Smooth muscle cell (in vitro differentiated cells): ENCODE data around the gene CD79B. TPM values are rescaled to one million over a fixed set of nuclear protein-coding genes. Genes with fewer than 3 reads are reported as not detected.
"Not testable (repeated sequence)": the region's sequence is repeated elsewhere in the genome, so short reads cannot be mapped to it uniquely, and the experiment has no call there.

Source experiments
- DNase-seq: peaks from one replicate; lab custom pipeline; 2025; ENCODE audit not compliant: unreplicated experiment; lab: John Stamatoyannopoulos, UW
- H2AFZ ChIP-seq: fragments of 200-600 bp; sonication (generic); 2 replicates; pipeline ENCODE4 v1.6.0; 2016; ENCODE audit warnings: antibody characterized with exemption, low read depth, mild to moderate bottlenecking
- H3F3A ChIP-seq: fragments of 200-600 bp; sonication (generic); 2 replicates; pipeline ENCODE4 v1.6.0; 2017; ENCODE audit warnings: antibody characterized with exemption, low read depth
- H3K27ac ChIP-seq: fragments of 200-600 bp; sonication (generic); 2 replicates; pipeline ENCODE4 v1.5.1; 2016; ENCODE audit warnings: low read depth, mild to moderate bottlenecking
- H3K27me3 ChIP-seq: fragments of 200-600 bp; sonication (generic); 2 replicates; pipeline ENCODE4 v1.6.1; 2016; ENCODE audit warnings: low read depth, mild to moderate bottlenecking
- H3K36me3 ChIP-seq: fragments of 200-600 bp; sonication (generic); 2 replicates; pipeline ENCODE4 v1.5.1; 2016; ENCODE audit warnings: low read depth
- H3K4me1 ChIP-seq: fragments of 200-600 bp; sonication (generic); 2 replicates; pipeline ENCODE4 v1.5.1; 2016; ENCODE audit warnings: low read depth
- H3K4me2 ChIP-seq: fragments of 200-600 bp; sonication (generic); 2 replicates; pipeline ENCODE4 v1.6.0; 2016; ENCODE audit warnings: mild to moderate bottlenecking
- H3K4me3 ChIP-seq: fragments of 200-600 bp; sonication (generic); 2 replicates; pipeline ENCODE4 v1.5.1; 2016; ENCODE audit warnings: mild to moderate bottlenecking
- H3K79me2 ChIP-seq: fragments of 200-600 bp; sonication (generic); 2 replicates; pipeline ENCODE4 v1.6.0; 2016; ENCODE audit warnings: low read depth, mild to moderate bottlenecking
- H3K9ac ChIP-seq: fragments of 200-600 bp; sonication (generic); 2 replicates; pipeline ENCODE4 v1.6.0; 2016; ENCODE audit warnings: low read depth
- H3K9me3 ChIP-seq: fragments of 200-600 bp; sonication (generic); replicated peaks from 2 replicates; pipeline ENCODE4 v1.5.1; 2016; ENCODE audit warnings: low read depth
- H4K20me1 ChIP-seq: fragments of 200-600 bp; sonication (generic); 2 replicates; pipeline ENCODE4 v1.6.0; 2016; ENCODE audit warnings: low read depth
- CTCF ChIP-seq: fragments of 200-600 bp; sonication (generic); IDR thresholded peaks from 2 replicates; pipeline ENCODE4 v1.5.1; 2017; ENCODE audit warnings: borderline replicate concordance, mild to moderate bottlenecking, antibody characterized with exemption; ENCODE audit not compliant: insufficient read depth, poor library complexity, severe bottlenecking
- WGBS: methylation state at CpG from one replicate; pipeline ENCODE4 v1.1.7; 2016; ENCODE audit warnings: low lambda C conversion rate; 5-methylcytosine and 5-hydroxymethylcytosine counted together
- polyA plus RNA-seq: library from polyadenylated mRNA; unstranded; fragments of >200 nt; fragmentation: Nextera tagmentation; extraction: Ambion mirVana; gene quantifications from 2 replicates; pipeline ENCODE4 v1.2.1, GENCODE V29; 2016
- total RNA-seq: library from RNA; depleted of rRNA; stranded (reverse); fragments of >200 nt; gene quantifications from 2 replicates; pipeline ENCODE4 v1.2.3, GENCODE V29; 2014

CD79B gene
- total and polyA plus RNA-seq, 2 experiments from 2014 or later: not detected

- no peak for TF ChIP-seq CTCF
- no peak overlapping the region for H2AFZ ChIP-seq
- H3K27ac ChIP-seq: no peak overlapping the region
- 78% methylated on average over 8 of the region's 8 CpGs for WGBS
- no peak overlapping the region for H3K4me3 ChIP-seq
- H4K20me1 ChIP-seq: no peaks in the 10 kb centered on the region
- H3K9ac ChIP-seq: no peak overlapping the region
- no peak for DNase-seq
- H3K36me3 ChIP-seq: no peaks in the 10 kb centered on the region
- H3K27me3 ChIP-seq: no peaks in the 10 kb centered on the region
- H3F3A ChIP-seq: no peaks in the 10 kb centered on the region
- H3K79me2 ChIP-seq: no peaks in the 10 kb centered on the region
- no peaks in the 10 kb centered on the region for H3K9me3 ChIP-seq
- no peaks in the 10 kb centered on the region for H3K4me1 ChIP-seq
- H3K4me2 ChIP-seq: no peak overlapping the region
Observed at GRCh38 chr17:63927464-63928171, 4.5 kb downstream of the CD79B start.

GRCh38 chr17:63926164-63926563, 6.0 kb downstream of the CD79B start:
- no peak for TF ChIP-seq CTCF
- 98% methylated on average over 2 of the region's 2 CpGs for WGBS
- Histone ChIP-seq H3K27ac (no peak overlapping the region), H3K79me2 (no peaks in the 10 kb centered on the region), H3K4me2 (no peak overlapping the region), H3K27me3 (no peaks in the 10 kb centered on the region), H3K9ac (no peak overlapping the region), H3K4me1 (no peaks in the 10 kb centered on the region), H4K20me1 (no peaks in the 10 kb centered on the region), H3F3A (no peaks in the 10 kb centered on the region), H3K9me3 (no peaks in the 10 kb centered on the region), H2AFZ (no peak overlapping the region), H3K4me3 (no peak overlapping the region), H3K36me3 (no peaks in the 10 kb centered on the region)
- no peak for DNase-seq

- Histone ChIP-seq H3K36me3 (no peaks in the 10 kb centered on the region), H3K9me3 (no peaks in the 10 kb centered on the region), H3K27me3 (no peaks in the 10 kb centered on the region), H3K4me2 (no peak overlapping the region), H4K20me1 (no peaks in the 10 kb centered on the region), H3K79me2 (no peaks in the 10 kb centered on the region), H3K4me3 (no peak overlapping the region), H3K4me1 (no peaks in the 10 kb centered on the region), H3K27ac (no peak overlapping the region), H3K9ac (no peak overlapping the region), H3F3A (no peaks in the 10 kb centered on the region), H2AFZ (no peak overlapping the region)
- TF ChIP-seq CTCF: no peak
- no peak for DNase-seq
- WGBS: 70% methylated on average over 5 of the region's 5 CpGs
Observed at GRCh38 chr17:63925615-63926014, 6.5 kb downstream of the CD79B start.

GRCh38 chr17:63922402-63922801, 9.7 kb downstream of the CD79B start:
- H3K27me3 ChIP-seq, H2AFZ ChIP-seq, DNase-seq, H4K20me1 ChIP-seq, H3K79me2 ChIP-seq, H3K27ac ChIP-seq, H3K4me1 ChIP-seq, H3K9me3 ChIP-seq, H3K9ac ChIP-seq, H3K36me3 ChIP-seq, H3F3A ChIP-seq, H3K4me2 ChIP-seq, H3K4me3 ChIP-seq: not testable (repeated sequence)
- 93% methylated on average over 9 of the region's 9 CpGs for WGBS

- H3K27ac ChIP-seq, H3K79me2 ChIP-seq, H3K27me3 ChIP-seq, DNase-seq, H3K9me3 ChIP-seq, H3K36me3 ChIP-seq, H3K4me3 ChIP-seq, H4K20me1 ChIP-seq, H2AFZ ChIP-seq, H3F3A ChIP-seq, H3K4me2 ChIP-seq, H3K4me1 ChIP-seq, H3K9ac ChIP-seq: not testable (repeated sequence)
- WGBS: 94% methylated on average over 5 of the region's 5 CpGs
Observed at GRCh38 chr17:63920779-63921178, 11.4 kb downstream of the CD79B start.

GRCh38 chr17:63920050-63920449, 12.1 kb downstream of the CD79B start:
- not testable (repeated sequence) for H3K79me2 ChIP-seq, H3K27me3 ChIP-seq, H3K4me2 ChIP-seq, H3F3A ChIP-seq, H3K9me3 ChIP-seq, H2AFZ ChIP-seq, H3K4me1 ChIP-seq, H3K27ac ChIP-seq, H3K4me3 ChIP-seq, H4K20me1 ChIP-seq, H3K36me3 ChIP-seq, H3K9ac ChIP-seq, DNase-seq
- WGBS: 83% methylated on average over 6 of the region's 6 CpGs
